Stimulated activated naive B cell treated with anti-CD40 and anti-IgM and Interleukin-4, amounts not matched to agents 10 μg/mL and 1 μg/mL and 100 μg/mL, for 72 hours (primary cell): Measurements from ENCODE around the gene MRAP.
A peak's percentile ranks its signal among the peaks of the same experiment; 100 is the strongest.
"Not testable (repeated sequence)": the region's sequence is repeated elsewhere in the genome, so short reads cannot be mapped to it uniquely, and the experiment has no call there.

Experiments
- ATAC-seq, 2 donors: fragments of 150-1000 bp; cut with Tn5 transposase; replicated peaks; 2 replicates each; pipeline ENCODE4 v1.10.0; 2021; ENCODE audit warnings: moderate library complexity in 1 of 2
- DNase-seq: peaks from one replicate; pipeline ENCODE4 v3.0.0; 2021
- H3K27ac Mint-ChIP-seq: one replicate; pipeline ENCODE4 v1.8.0; 2022; ENCODE audit warnings: mild to moderate bottlenecking, mixed read lengths
- H3K27me3 Mint-ChIP-seq, 2 donors: one replicate each; pipeline ENCODE4 v1.8.0; 2022; ENCODE audit warnings: mixed read lengths in 2 of 2
- H3K36me3 Mint-ChIP-seq, 2 donors: one replicate each; pipeline ENCODE4 v1.8.0; 2022; ENCODE audit warnings: mixed read lengths in 2 of 2, mild to moderate bottlenecking in 1 of 2
- H3K4me1 Mint-ChIP-seq, 2 donors: one replicate each; pipeline ENCODE4 v1.8.0; 2022; ENCODE audit warnings: mixed read lengths in 2 of 2, mild to moderate bottlenecking in 1 of 2
- H3K4me3 Mint-ChIP-seq, 2 donors: one replicate each; pipeline ENCODE4 v1.8.0; 2022; ENCODE audit warnings: mild to moderate bottlenecking in 2 of 2, mixed read lengths in 2 of 2, moderate library complexity in 1 of 2
- H3K9me3 Mint-ChIP-seq, 2 donors: one replicate each; pipeline ENCODE4 v1.8.0; 2022; ENCODE audit warnings: mixed read lengths in 2 of 2, mild to moderate bottlenecking in 1 of 2

The MRAP gene

DNA sequence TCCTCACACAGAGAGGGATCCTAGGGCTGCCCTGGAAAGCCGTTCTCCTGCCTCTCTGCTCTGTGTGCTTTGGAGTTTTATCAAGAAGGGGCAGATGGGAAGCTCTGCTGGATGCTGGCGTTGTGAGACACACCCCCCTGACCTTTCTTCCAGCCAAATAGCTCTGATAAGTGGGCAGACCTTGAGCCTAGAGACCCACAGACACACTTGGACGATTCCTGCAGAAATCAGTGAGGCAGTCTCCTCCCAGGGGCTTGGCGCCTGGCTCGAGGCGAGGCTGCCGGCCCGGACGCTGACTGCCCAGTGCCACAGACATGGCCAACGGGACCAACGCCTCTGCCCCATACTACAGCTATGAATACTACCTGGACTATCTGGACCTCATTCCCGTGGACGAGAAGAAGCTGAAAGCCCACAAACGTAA is at the start of gene MRAP:
MRAP (plus strand) TSS at position 198 of the 424 bp plus-strand sequence; CDS start at position 315, 117 bp downstream.
- Mint-ChIP-seq H3K4me1 (no peaks in the 10 kb centered on the region), H3K27me3 (no peaks in the 10 kb centered on the region)
- ATAC-seq, result no peak

DNA sequence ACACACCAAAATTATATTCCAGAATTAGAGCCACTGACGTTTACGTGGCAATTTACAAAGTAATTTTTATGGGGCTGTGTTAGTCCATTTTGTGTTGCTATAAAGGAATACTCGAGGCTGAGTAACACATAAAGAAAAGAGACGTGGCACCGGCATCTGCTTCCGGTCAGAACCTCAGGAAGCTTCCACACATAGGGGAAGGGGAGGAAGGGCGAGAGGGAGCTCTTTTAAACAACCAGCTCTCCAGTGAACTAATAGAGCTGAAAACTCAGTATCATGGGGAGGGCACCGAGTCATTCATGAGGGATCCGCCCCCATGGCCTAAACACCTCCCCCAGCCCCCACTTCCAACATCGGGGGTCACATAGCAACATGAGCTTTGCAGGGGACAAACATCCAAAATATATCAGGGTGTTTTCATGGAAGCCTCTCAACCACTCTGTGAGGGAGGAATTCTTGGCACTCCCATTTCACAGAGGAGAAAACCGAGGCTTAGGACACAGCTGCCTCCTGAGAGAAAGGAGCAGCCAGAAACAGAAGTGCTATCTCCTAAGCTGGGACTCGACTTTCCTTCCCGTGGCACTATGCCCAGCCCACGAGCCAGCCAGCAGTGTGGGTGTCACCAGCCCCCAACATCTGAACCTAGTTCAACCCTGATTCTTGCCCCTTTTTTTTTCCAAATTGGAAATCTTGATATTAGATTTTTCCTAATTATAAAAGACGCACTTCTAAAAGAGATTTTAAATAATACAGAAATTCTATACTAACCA is 49.0 kb upstream of the MRAP start:
- Mint-ChIP-seq H3K27me3 (peaks cover 34 to 35% of the 10 kb centered on the region in 2 donors), H3K27ac (no peak overlapping the region), H3K9me3 (peaks cover 12 to 15% of the 10 kb centered on the region in 2 donors), H3K36me3 (peaks cover 4 to 7% of the 10 kb centered on the region in 2 donors), H3K4me1 (no peaks in the 10 kb centered on the region), H3K4me3 (no peak overlapping the region)
- no peak for DNase-seq
- no peak for ATAC-seq

More for the DNA sequence above, at the start of gene MRAP:
- no peak within 1 kb of the TSS for H3K27ac Mint-ChIP-seq
- no peak for DNase-seq
- H3K36me3 Mint-ChIP-seq, result peaks cover 33 to 60% of the 10 kb centered on the region in 2 donors
- H3K9me3 Mint-ChIP-seq, result no peaks in the 10 kb centered on the region
- H3K4me3 Mint-ChIP-seq, result no peak within 1 kb of the TSS

- no peak overlapping the region for H3K27ac Mint-ChIP-seq
- H3K9me3 Mint-ChIP-seq, result peaks cover 12 to 15% of the 10 kb centered on the region in 2 donors
- H3K4me1 Mint-ChIP-seq, result no peaks in the 10 kb centered on the region
- peaks cover 4 to 7% of the 10 kb centered on the region in 2 donors for H3K36me3 Mint-ChIP-seq
- H3K27me3 Mint-ChIP-seq, result peaks cover 31 to 38% of the 10 kb centered on the region in 2 donors
- no peak for DNase-seq
- H3K4me3 Mint-ChIP-seq, result no peak overlapping the region
- ATAC-seq, result no peak
Measured at GRCh38 chr21:32252136-32252535, 46.5 kb upstream of the MRAP start.

DNA sequence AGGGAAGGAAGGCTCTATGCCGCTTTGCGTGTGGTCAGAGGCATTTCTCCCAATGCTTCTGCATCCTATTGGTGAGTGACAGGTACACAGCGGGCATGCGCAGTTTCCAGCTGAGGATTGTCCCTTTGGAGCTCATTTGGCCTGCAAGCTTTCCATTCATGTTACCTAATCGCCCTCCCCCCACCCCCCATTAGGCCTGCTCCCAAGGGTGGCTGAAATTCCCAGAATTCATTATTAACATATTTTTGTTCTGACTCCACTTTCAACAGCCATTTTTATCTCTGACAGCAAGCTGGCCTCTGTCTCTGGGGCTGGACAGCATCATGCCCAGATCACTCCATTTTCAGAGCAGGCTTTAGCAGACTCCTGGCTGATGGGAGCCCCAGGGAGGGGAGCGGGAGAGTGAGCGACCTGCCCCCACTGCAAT is 45.4 kb upstream of the MRAP start:
- H3K27me3 Mint-ChIP-seq, result peaks cover 27 to 28% of the 10 kb centered on the region in 2 donors
- ATAC-seq, result no peak
- H3K9me3 Mint-ChIP-seq, result peaks cover 12 to 15% of the 10 kb centered on the region in 2 donors

DNA sequence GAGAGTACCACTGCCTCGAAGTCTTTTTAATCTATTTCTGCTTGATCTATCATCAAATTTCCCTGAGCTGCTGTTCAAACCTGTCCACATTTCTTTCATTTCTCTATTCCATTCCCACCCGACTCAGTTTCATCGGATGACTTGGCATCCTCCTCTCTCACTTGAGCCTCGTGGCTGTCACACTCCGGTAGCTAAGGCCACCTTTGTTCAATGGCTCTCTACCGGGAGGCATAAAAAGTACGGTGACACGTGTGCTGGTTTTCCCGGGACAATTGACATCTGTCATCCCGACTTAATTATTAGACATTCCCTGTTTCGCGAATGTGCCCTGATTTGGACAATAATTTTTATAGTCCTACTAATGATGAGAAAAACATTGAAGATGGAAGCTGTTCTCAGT is 42.4 kb upstream of the MRAP start:
- no peak overlapping the region for H3K4me3 Mint-ChIP-seq
- peaks cover 3 to 6% of the 10 kb centered on the region in 2 donors for H3K9me3 Mint-ChIP-seq
- H3K27me3 Mint-ChIP-seq, result peaks cover 6 to 15% of the 10 kb centered on the region in 2 donors
- DNase-seq (no peak), ATAC-seq (no peak)
- H3K27ac Mint-ChIP-seq, result no peak overlapping the region
- H3K4me1 Mint-ChIP-seq, result peaks cover 0 to 4% of the 10 kb centered on the region in 2 donors
- H3K36me3 Mint-ChIP-seq, result peaks cover 5 to 6% of the 10 kb centered on the region in 2 donors

More for the DNA sequence above, 45.4 kb upstream of the MRAP start:
- no peak overlapping the region for H3K27ac Mint-ChIP-seq
- DNase-seq, result no peak
- no peak overlapping the region for H3K4me3 Mint-ChIP-seq
- peaks cover 0 to 2% of the 10 kb centered on the region in 2 donors for H3K4me1 Mint-ChIP-seq
- H3K36me3 Mint-ChIP-seq, result peaks cover 4 to 7% of the 10 kb centered on the region in 2 donors

DNA sequence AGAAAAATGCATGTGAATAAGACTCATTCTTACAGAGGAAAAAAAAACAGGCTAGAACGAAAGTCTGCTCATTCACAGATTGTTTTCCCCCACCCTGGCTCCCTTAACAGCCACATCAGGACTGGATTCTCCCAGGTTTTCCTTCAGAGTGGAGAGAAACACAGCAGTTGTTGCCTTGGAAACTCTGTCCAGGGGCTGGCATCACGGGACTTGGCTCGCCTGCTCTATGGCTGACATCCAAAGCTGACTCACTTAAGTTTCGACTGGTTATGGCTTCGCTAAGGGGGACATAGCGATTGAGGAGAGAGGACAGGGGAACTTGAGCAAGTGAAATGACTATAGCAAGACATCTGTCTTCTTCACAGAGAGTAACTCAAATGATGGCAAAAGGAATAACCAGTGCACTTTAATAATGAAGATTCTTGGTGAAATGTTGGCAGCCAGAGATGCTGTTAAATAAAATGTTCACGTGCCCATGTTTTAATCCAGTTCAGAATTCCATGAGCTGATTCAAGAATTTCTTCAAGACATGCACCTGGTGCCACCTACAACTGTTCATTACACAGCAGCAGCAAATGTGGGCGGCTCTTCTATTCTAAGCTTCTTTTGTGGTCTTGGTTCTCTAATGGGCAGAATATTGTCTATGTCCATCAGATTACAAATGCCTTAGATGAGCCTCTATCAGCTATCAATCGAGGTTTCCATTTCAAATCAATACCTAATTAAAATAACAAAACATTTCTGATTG is 41.6 kb upstream of the MRAP start:
- Mint-ChIP-seq H3K9me3 (no peaks in the 10 kb centered on the region), H3K27ac (no peak overlapping the region), H3K36me3 (peaks cover 2 to 4% of the 10 kb centered on the region in 2 donors), H3K4me3 (no peak overlapping the region), H3K4me1 (peaks cover 0 to 4% of the 10 kb centered on the region in 2 donors), H3K27me3 (peaks cover under 1 to 12% of the 10 kb centered on the region in 2 donors)
- no peak for ATAC-seq
- no peak for DNase-seq

- ATAC-seq, result peak; percentile 82 to 87
- peak; percentile 23 for DNase-seq
- no peaks in the 10 kb centered on the region for H3K9me3 Mint-ChIP-seq
- H3K4me3 Mint-ChIP-seq, result no peak overlapping the region
- H3K27me3 Mint-ChIP-seq, result peaks cover 0 to 7% of the 10 kb centered on the region in 2 donors
- peaks cover 0 to 4% of the 10 kb centered on the region in 2 donors for H3K4me1 Mint-ChIP-seq
- no peak overlapping the region for H3K27ac Mint-ChIP-seq
- peaks cover 2 to 4% of the 10 kb centered on the region in 2 donors for H3K36me3 Mint-ChIP-seq
Measured at GRCh38 chr21:32257962-32258785, 40.5 kb upstream of the MRAP start.

DNA sequence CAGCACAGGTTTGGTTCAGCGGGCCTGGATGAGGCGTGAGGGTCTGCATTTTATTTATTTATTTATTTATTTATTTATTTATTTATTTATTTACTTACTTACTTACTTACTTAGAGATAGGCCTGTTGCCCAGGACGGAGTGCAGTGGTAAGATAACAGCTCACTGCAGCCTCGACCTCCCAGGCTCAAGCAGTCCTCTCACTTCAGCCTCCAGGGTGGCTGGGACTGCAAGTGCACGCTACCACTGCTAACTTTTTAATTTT is 39.9 kb upstream of the MRAP start:
- not testable (repeated sequence) for DNase-seq, H3K36me3 Mint-ChIP-seq, ATAC-seq, H3K9me3 Mint-ChIP-seq, H3K27me3 Mint-ChIP-seq, H3K27ac Mint-ChIP-seq, H3K4me1 Mint-ChIP-seq, H3K4me3 Mint-ChIP-seq

- H3K9me3 Mint-ChIP-seq, result no peaks in the 10 kb centered on the region
- peaks cover 2 to 4% of the 10 kb centered on the region in 2 donors for H3K36me3 Mint-ChIP-seq
- H3K27me3 Mint-ChIP-seq, result peaks cover 0 to 7% of the 10 kb centered on the region in 2 donors
- no peak for ATAC-seq
- H3K4me3 Mint-ChIP-seq, result no peak overlapping the region
- peaks cover 0 to 4% of the 10 kb centered on the region in 2 donors for H3K4me1 Mint-ChIP-seq
- H3K27ac Mint-ChIP-seq, result no peak overlapping the region
- no peak for DNase-seq
Measured at GRCh38 chr21:32260130-32260529, 38.5 kb upstream of the MRAP start.

DNA sequence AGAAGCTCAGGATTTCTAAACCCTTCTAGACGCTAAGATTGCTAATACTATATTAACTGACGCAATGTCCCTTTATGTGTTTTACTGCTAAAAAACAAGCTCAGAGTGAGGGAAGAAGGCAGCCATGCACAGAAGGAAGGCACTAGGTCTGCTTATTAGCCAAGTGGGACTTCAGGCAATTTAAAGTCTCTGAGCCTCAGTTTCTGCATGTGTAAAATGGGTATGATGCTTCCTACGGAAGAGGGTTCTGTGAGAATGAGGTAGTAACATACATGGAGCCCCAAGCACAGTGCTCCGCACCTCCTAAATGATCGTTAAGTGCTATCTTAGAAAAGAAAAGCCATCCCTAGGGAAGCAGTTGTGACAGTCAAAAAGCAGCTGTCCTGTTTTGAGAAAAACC is 36.7 kb upstream of the MRAP start:
- H3K27me3 Mint-ChIP-seq, result peaks cover 0 to under 1% of the 10 kb centered on the region in 2 donors
- ATAC-seq, result no peak

DNA sequence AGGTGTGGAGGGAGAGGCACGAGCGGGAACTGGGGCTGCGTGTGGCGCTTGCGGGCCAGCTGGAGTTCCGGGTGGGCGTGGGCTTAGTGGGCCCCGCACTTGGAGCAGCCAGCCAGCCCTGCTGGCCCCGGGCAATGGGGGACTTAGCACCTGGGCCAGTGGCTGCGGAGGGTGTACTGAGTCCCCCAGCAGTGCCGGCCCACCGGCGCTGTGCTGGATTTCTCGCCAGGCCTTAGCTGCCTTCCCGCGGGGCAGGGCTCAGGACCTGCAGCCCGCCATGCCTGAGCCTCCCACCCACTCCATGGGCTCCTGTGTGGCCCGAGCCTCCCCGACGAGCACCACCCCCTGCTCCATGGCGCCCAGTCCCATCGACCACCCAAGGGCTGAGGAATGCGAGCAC is 33.3 kb upstream of the MRAP start:
- ATAC-seq, result not testable (repeated sequence)

More for the DNA sequence above, 36.7 kb upstream of the MRAP start:
- DNase-seq, result no peak
- Mint-ChIP-seq H3K9me3 (no peaks in the 10 kb centered on the region), H3K36me3 (peaks cover 9 to 11% of the 10 kb centered on the region in 2 donors), H3K4me3 (no peak overlapping the region), H3K4me1 (peaks cover 0 to 4% of the 10 kb centered on the region in 2 donors), H3K27ac (no peak overlapping the region)

GRCh38 chr21:32270748-32271147 is 27.9 kb upstream of the MRAP start:
- DNase-seq (no peak), ATAC-seq (no peak)
- Mint-ChIP-seq H3K36me3 (peaks cover 17 to 33% of the 10 kb centered on the region in 2 donors), H3K4me1 (peaks cover 0 to 5% of the 10 kb centered on the region in 2 donors), H3K27me3 (no peaks in the 10 kb centered on the region), H3K27ac (no peak overlapping the region), H3K4me3 (no peak overlapping the region), H3K9me3 (no peaks in the 10 kb centered on the region)

More for the DNA sequence above, 33.3 kb upstream of the MRAP start:
- not testable (repeated sequence) for H3K27me3 Mint-ChIP-seq, DNase-seq, H3K4me3 Mint-ChIP-seq, H3K9me3 Mint-ChIP-seq, H3K27ac Mint-ChIP-seq, H3K4me1 Mint-ChIP-seq
- H3K36me3 Mint-ChIP-seq, result peaks cover 13 to 22% of the 10 kb centered on the region in 2 donors

DNA sequence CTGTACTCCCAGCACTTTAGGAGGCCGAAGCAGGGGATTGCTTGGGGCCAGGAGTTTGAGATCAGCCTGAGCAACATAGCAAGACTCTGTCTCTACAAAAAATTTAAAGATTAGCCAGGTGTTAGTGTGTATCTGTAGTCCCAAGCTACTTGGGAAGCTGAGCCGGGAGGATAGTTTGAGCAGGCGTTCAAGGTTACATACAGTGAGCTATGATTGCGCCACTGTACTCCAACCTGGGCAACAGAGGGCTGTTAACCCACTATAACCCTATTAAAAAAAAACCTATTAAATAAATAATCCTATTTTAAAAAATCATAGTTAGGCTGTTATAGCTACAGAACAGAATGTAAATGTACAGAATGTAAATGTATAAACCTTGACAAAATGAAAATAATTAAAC is 22.0 kb upstream of the MRAP start:
- no peaks in the 10 kb centered on the region for H3K27me3 Mint-ChIP-seq
- H3K9me3 Mint-ChIP-seq, result no peaks in the 10 kb centered on the region
- no peak overlapping the region for H3K4me3 Mint-ChIP-seq
- H3K4me1 Mint-ChIP-seq, result peaks cover 16 to 27% of the 10 kb centered on the region in 2 donors
- no peak for ATAC-seq
- peaks cover 12 to 26% of the 10 kb centered on the region in 2 donors for H3K36me3 Mint-ChIP-seq
- H3K27ac Mint-ChIP-seq, result no peak overlapping the region
- DNase-seq, result no peak

DNA sequence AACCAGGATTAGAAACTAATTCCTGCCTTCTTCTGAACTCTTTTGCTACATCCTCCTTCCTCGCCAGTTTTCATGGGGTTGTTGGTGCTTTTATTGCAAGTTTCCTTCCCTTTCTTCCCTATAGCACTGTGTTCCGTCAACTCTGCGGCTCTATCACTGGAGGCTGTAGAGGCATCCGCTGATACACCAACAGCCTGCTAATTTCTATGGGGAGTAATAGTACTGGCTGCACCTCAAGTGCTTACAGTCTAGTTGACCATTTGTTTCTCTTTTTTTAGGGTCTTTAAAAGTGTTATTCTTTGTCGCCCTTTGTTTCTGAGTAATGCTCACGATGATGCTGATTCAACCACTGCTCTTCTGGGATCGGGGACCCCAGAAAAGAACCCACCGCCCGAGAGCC is 20.6 kb upstream of the MRAP start:
- peak overlapping the region; percentile 99 to 100 for H3K4me3 Mint-ChIP-seq
- DNase-seq, result no peak

More for the DNA sequence above, 20.6 kb upstream of the MRAP start:
- no peaks in the 10 kb centered on the region for H3K27me3 Mint-ChIP-seq
- ATAC-seq, result peak in 1 of 2 donors; percentile 35
- no peaks in the 10 kb centered on the region for H3K9me3 Mint-ChIP-seq
- H3K36me3 Mint-ChIP-seq, result peaks cover 23 to 33% of the 10 kb centered on the region in 2 donors
- peaks cover 13 to 27% of the 10 kb centered on the region in 2 donors for H3K4me1 Mint-ChIP-seq
- peak overlapping the region; percentile 97 for H3K27ac Mint-ChIP-seq
